HG03571 (cell line): ENCODE results near the gene BAIAP2L2.

Source experiments
- ATAC-seq: cut with Tn5 transposase; IDR thresholded peaks from one replicate; pipeline ENCODE4 v1.9.1; 2021; ENCODE audit not compliant: unreplicated experiment

BAIAP2L2 gene

DNA sequence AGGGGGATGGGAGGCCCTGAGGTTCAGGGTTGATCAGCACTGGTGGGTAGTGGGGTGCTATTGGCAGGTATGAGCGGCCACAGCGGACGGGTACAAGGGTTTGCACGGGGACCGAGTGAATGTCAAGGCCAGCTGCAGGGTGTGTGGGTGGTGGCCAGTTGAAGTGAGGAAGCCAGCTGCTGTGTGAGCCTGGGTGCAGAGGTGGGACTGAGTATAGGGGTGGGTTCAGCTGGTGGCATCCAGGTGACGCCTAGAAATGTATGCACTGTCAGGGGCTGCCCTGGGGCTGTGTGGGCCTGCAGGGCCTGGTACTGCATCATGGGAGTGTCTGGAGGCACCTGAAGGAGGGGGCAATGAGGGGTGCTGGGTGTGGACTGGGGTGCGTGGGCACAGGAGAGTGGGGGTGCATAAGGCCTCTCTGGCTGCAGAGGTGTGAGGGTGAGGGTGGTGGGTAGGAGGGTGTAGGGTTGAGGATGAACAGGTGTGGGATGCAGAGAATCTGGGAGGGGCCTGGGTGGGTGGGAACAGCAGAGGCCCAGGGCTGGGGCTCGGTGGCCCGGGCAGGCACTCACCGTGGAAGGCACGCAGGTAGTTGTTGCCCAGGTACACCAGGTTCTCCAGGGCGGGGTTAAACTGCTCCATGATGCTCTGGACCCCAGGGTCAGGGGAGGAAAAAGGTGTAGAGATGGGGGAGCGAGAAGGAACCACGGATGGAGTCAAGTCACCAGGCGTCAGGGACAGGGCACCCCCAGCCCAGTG, 1.7 kb downstream of the BAIAP2L2 start:
- no peak for ATAC-seq

DNA sequence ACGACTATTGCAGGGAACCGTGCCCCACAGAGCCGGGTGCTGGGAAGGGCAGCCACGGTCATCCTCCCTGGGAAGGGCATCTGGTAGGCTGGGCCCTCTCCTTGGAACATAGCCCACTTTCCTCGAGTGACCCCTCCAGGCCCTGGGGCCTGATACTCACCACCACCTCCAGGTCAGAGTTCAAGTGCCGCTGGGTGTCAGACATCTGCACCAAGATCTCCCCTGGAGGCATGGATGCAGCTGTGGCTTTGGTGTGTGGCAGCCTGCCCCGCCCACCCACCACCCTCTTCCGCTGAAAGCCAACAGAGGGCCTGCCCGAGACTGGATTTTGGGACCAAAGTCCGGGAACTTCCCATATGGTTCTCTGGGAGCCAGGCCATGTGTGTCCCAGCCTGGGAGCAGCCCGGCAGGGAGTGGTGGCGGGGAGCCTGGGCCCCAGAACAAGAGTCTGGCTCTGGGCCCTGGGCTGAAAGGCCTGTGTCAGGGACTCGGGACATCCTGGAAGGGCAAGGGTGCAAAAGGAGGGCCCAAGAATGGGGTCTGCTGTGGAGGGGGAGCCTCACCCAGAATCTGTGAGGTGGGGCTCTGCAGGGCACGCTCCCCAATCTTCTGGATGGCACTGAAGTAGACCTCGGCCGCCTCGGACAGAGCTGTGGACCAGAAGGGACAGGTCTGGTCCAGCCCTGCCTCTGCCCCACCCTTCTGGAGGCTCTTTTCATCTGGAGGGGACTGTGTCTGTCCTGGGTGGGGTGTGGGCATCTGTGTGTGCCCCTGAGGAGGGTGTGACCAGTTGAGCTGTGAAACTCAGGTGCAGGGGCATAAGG, 2.6 kb downstream of the BAIAP2L2 start:
- ATAC-seq: no peak

DNA sequence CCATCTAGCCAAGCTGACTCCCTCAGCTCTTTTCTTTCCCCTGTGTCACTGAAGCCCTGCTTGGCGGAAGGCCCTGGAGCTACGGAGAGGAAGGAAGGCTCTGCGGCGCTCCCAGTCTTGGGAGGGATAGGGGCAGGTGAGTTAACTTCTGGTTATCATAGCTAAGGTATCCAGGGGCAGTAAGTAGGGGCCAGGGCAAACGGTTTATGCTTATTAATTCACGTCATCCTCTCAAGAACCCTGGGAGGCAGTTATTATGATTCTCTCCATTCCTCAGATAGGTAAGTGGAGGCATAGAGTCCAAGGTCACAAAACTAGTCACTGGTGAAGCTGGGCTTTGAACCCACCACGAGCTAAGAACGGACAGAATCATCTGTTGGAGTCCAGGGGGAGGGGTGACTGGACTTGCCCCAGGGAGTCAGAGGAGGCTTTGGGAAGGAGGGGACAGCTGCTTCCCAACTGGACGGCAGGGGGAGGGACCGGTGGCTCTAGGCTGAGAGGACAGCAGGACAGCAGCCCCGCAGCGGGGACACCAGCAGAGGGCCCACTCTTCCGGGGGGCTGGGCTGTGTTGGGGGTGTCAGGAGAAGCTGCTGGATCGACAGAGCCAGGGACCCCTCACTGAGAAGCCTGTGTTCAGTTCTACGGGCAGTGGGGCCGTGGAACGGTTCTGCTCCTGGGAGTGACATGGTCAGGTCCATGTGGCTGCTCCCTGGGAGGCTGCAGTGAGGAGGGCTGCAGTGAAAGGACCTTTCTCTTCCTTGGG, 3.5 kb downstream of the BAIAP2L2 start:
- no peak for ATAC-seq

DNA sequence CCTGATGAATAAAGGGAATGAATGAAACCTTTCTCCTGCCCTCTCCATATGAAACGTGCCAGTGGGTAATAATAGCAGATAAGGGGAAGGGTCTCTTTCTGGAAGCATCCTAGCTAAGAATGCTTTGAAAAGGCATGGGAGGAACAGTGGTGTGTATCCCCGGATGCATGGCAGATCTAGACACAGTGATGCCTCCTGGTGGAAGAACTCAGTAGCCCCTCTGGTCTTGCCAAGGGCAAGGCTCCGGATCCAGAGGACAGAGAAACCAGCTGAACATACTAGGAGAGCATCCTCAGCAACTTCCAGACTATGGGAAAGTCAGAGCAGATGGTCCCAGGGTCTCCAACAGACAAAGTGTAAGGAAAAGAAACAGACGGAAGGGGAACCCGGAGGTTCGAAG, 6.4 kb downstream of the BAIAP2L2 start:
- no peak for ATAC-seq

DNA sequence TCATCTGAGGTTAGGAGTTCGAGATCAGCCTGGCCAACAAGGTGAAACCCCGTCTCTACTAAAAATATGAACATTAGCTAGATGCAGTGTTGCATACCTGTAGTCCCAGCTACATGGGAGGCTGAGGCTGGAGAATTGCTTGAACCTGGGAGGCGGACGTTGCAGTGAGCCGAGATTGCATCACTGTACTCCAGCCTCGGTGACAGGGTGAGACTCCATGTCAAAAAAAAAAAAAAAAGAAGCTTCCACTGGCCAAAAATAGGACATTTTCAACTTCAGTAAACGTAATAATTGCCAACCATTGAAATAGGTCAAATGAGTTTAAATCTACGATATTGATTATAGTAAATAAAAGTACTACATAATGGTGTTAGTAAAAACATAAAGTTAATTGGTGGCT, 6.8 kb downstream of the BAIAP2L2 start:
- no peak for ATAC-seq

DNA sequence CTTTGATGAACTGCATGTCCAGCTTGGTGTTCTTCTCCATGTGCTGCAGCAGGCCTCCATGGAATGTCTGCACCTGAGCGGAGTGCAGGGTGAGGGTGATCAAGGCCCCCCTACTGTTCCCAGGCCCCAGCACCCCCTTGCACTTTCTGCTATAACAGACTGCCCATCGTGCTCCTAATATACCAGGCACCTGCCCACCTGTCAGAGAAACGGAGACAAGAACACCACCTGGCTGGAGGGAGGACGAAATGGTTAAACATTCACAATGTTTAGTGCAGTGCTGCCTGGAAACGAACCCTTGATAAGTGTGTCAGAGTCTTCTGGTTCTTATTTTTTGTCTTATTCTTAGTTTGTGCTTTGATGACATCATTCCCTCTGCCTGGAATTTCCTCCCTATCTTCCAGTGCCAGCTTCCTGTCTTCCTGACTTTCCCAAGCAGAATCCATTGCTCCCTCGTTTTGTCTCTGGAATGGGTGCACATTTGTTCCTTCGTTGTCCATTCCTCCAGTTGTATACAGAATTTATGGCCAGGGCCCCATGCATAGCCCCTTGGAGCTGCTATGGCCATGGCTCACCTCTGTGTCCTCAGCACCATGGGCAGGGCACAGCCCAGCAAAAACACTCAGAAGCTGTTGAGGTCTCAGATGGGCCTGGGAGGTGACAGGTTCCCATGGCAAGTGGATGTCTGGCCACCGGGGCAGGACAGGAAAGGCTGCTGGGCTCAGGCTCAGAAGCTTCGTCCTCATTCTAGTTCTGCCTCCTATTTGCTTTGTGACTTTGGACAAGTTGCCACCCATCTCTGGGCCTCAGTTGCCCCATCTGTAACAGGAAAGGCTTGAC, 11.9 kb downstream of the BAIAP2L2 start:
- ATAC-seq: no peak

DNA sequence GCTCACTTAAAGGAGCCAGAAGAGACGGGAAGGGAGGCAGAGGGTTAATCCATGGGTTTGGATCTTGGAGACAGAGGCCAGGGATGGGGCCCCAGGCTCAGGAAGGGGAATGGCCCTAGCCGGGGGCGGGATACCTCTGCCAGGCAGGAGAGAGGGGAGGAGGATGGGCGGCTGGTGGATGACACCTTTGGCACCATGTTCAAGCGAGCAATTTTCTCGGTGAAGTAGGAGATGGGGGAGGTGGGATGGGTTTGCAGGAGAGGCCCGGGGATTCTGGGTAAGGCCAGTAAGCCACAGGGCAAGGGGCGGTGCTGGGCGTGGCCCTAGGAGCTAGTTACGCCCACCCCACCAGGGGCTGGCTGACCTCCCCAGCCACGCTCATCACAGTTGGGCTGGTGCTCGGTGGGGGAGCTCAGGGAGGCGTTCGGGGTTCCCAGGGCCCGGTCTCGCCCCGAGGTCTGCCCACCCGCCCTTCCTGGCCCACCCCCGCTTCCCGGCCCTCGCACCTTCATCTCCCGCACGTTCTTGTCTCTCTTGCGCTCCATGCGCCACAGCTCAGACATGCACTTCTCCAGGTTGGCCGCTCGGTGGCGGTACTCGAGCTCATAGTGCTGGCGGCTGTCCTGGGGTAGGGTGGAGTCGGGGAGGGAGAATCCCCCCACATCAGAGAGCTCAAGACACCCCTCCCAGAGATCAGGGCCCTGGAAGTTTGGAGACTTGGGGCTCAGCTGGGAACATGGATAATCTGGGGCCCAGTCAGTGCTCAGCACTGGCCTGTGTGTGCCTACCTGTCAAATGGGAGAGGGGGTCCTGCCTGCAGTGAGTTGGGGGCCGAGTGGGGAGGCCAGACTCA, 12.7 kb downstream of the BAIAP2L2 start:
- no peak for ATAC-seq

DNA sequence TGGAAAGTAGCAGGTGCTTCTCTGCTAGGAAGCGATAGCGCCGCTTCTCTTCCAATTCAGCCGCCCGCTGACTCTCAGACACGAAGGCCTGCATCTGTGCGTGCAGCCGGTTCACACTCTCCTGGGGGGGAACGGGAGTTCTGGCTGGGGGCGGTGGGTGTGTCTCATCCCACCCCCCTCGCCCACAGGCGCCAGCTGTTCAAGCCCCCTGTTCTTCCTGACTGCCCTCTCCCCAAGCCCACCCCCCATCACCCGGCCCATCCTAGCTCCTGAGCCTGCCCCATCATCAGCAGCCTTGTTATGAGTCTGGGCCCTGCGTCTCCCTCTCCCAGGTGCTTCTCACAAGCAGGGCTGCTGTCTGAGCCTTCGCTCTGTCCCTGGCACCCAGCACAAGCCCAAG, 13.4 kb downstream of the BAIAP2L2 start:
- no peak for ATAC-seq

DNA sequence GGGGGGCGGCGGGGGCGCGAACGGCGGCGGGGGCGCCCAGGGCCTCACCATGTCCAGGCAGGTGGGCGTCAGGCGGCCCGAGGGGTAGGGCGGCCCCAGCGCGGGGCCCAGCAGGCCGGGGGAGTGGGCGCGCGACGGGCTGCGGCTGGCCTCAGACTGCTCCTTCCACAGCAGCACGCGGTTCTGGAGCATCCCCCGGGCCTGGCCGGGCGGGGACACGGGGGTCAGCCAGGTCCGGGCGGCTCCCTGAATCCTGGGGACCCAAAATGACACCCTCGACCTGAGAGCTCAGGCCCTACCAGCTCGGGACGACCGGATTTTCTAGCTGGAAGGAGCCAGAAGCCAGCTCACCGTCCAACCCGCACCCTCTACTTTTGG, 21.0 kb downstream of the BAIAP2L2 start:
- no peak for ATAC-seq

DNA sequence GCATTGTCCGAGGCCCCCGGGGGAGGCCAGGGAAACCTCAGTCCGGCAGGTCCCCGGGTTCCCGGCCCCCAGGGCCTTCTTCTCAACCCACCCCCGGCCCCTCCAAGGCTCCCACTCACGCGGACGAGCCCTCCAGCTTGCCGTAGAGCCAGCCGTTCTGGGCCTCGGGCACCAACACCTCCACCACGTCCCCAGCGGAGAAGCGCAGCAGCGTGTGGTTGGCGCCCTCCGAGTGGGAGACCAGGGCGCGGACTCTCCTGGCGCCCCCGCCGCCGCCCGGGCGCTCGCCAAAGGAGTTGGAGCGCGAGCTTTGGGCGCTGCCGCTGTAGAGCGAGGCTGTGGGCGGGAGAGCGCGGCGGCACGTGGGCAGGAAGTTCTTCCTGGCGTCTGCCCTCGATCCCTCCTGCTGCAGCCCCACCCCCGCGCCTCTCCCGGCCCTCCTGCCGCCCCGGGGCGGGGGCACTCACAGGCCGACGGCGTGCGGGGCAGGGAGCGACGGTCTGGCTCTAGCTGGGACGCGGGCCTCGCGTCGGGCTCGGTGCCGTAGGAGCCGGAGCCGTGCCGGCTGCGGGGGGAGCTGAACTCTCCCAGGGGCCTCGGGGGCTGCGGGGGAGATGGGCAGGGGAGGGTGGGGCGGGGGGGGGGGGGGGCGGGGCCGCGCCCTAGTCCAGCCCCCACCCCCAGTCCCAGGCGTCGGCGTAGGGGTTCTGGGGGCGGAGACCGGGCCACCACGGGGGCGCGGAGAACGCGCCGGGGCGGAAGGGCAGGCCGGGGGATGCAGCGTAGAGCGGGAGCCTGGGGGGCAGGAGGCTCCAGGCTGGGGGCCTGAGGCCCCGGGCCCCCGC, 21.6 kb downstream of the BAIAP2L2 start:
- ATAC-seq: no peak

DNA sequence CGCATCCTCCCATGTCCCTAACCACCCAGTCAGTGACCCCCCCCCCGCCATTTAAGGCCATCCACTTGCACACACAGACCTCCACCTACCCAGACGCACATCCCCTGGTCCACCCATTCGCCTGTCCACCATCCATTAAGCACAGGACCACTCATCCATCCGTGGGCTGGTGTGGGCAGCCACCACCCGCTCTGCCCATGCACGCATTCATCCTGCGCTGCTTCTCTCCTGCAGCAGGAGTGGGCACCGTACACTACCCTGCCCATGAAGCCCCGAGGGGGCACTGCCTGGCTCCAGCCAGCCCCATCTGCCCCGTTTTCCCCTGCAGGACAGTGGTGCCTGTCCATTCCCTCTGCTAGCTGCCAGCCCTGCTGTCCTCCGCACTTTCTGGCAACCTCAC, 22.6 kb downstream of the BAIAP2L2 start:
- no peak for ATAC-seq

DNA sequence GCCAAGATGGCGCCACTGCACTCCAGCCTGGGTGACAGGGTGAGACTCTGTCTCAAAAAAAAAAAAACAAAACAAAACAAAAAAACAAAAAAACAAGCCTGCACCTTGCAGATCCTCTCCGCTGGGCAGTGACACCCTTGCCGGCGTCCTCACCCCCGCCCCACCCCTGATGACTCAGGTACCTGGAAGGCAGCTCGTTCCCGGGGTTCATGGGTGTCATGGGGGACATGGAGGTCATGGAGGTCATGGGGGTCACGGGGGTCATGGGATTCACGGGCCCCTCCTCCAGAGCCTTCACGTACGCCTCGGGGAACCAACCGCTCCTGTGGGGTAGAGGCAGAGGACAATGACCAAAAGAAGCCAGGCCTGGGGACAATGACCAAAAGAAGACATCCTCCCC, 23.5 kb downstream of the BAIAP2L2 start:
- ATAC-seq: no peak

DNA sequence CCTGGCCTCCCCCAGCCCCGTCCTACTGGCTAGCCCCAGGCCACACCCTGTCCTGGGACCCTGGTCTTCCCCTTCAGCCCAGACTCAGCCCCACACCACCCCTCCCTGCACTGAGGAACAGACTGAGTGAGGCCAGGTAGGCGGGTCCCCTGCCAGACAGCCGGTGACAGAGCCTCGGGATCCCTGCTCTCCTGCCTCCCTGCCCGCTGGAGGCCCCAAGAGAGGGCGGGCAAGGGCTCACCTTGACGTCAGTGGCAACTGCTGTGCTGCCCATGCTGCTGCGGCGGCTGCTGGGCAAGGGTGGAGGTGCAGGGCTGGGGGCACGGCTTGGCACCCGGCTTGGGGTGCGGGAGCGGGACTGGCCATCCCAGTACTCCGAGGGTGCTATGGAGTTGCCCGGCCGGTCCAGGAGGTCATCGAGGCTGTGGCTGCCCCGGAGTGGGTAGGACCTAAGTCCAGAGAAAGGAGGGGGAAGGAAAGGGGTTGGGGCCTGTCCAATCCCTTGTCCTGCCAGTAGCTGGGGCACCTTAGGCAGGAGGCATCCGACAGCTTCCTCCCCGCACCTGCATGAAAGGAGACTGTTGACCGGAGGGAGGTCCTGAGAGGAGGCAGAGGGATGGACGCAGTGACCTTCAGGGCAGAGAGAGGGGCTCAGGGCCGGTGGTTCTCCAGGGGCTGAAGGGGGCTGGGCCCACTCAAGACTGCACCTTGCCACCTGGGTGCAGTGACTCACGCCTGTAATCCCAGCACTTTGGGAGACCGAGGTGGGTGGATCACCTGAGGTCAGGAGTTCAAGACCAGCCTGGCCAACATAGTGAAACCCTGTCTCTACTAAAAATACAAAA, 24.3 kb downstream of the BAIAP2L2 start:
- no peak for ATAC-seq

DNA sequence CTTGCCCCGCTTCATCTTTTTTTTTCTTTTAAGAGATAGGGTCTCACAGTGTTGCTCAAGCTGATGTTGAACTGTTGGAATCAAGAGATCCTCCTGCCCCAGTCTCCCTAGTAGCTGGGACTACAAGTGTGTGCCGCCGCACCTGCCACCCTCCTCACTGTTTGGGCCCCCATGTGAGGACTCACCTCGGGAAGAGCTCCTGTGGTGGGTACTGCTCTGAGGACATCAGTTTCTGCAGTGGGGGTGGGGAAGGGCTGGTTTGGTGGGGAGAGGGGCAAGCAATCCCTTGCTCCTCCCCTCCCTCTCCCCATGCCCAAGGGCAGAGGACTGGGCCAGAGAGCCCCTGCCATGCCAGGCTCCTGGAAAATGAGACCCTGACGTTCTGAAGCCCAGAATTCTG, 25.0 kb downstream of the BAIAP2L2 start:
- ATAC-seq: no peak

DNA sequence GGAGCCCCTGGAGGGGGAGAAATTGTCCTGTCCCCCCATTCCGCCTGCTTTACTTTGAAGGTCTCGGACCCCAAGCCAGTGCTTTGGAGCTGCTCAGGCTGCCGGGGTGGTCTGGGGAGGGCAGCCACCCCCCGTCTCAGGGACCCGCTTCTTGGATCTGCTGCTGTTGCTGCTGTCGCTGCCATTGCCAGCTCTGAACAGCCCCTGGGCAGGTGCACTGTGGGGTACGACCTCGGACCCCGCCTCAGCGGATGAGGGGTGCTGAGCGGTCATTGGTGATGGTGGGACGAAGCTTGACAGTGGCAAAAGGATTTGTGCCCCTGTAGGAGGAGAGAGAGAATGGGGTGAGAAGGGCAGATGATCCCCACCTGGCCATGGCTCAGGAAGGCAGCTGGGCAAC, 25.4 kb downstream of the BAIAP2L2 start:
- ATAC-seq: no peak

DNA sequence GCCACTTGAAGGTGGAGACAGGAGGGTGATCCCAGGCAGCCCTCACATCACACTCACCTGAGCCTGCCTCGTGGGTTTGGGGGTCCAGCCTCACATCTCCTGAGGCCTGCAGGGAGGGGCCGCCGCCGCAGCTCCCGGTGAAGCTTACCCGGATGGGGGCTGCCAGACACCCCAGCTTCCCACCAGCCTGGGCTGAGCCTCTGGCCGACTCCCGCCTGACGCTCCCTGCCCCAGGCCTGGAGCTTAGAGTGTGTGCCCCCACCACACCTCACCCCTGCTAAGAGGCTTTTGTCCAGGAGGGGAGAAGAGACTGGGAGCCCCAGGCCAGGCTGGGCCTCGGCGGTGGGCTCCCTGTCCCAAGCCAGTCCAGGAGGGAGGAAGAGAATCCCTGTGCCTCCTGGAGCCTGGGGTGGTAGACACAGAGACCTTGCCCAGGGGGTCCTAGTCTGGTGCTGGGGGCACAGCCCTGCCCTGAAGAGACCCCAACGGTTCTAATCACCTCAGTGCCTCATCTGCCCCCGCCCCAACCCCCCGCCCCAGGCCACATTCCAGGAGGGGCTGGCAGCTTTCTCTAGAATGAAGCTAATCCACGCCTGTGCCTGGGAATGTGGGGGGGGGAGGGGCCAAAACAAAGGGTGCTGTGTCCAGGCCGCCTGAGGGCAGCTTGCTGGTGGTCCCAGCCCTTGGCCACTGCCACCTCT, 26.4 kb downstream of the BAIAP2L2 start, which contains the start of gene SLC16A8:
Gene SLC16A8 (minus strand): TSS at position 254 of the 701 bp plus-strand sequence. CDS start 1,311 bp downstream, outside the sequence.
- ATAC-seq: no peak

DNA sequence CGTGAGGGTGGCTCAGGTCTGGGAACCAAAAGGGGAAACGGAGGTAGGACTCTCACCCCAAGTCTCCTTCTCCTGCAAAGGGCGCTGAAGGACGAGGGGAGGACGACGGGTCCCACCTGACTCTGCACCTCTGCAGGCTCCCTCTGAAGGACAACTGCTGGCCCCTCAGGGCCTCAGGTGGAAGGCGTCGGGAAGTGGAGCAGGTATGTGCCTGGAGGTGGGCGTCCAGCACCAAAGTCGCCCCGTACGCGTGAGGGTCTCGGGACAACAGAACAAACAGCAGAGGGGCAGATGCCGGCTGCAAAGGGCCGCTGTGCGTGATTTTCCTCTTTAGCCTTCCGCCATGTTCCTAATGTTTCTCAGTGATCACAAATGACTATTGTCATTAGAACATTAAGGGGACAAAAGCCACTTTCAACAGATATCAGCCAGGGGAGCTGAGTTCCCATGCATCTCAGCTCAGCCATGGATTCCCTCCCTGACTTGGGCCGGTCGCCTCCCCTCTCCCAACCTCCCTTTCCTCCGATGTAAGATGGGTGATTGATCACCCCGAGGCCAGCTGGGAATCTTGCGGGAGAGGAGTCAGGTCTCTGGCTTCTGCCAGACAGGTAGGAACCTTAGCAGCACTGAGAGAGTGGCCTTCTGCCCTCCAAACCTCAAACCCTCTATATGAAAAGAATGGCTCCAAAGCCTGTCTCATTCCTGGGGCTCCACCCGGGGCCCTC, 27.3 kb downstream of the BAIAP2L2 start:
- no peak for ATAC-seq
